AG08395 (cell line): ENCODE results near the gene TFPT.
"Not testable (repeated sequence)": the region's sequence is repeated elsewhere in the genome, so short reads cannot be mapped to it uniquely, and the experiment has no call there.

ENCODE experiments used
- DNase-seq: peaks from one replicate; pipeline ENCODE4 v3.0.0; 2012; ENCODE audit warnings: mixed read lengths, low spot score

TFPT gene

DNA sequence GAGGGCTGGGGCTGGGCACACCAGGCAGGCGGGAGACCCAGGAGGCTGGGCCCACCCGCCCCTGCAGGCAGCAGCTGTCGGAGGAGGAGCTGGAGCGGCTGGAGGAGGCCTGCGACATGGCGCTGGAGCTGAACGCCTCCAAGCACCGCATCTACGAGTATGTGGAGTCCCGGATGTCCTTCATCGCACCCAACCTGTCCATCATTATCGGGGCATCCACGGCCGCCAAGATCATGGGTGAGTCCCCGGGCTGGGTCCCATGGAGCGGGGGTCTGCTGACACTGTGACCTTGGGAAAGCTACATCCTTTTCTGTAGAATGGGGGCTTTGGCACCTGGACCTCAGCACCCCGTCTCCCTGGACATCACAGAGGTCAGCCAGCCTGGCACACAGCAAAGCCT, 8.2 kb upstream of the TFPT start:
- no peak for DNase-seq

DNA sequence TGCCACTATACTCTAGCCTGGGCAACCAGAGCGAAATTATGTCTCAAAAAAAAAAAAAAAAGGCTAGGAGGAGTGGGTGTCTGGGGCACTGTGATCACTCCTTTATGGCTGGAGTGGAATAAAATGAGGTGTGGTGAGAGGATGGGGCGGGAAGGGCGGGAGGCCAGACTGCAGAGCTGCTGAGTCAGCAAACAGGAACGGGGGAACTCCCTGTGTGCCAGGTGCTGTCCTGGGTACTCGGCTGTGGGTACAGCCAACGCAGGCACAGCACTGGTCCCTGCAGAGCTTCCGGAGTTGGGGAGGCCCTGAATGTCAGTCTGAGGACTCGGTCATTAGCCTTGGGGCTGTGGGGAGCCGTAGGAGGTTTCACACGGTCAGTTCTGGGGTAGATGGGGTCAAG, 5.8 kb upstream of the TFPT start:
- DNase-seq, result no peak

DNA sequence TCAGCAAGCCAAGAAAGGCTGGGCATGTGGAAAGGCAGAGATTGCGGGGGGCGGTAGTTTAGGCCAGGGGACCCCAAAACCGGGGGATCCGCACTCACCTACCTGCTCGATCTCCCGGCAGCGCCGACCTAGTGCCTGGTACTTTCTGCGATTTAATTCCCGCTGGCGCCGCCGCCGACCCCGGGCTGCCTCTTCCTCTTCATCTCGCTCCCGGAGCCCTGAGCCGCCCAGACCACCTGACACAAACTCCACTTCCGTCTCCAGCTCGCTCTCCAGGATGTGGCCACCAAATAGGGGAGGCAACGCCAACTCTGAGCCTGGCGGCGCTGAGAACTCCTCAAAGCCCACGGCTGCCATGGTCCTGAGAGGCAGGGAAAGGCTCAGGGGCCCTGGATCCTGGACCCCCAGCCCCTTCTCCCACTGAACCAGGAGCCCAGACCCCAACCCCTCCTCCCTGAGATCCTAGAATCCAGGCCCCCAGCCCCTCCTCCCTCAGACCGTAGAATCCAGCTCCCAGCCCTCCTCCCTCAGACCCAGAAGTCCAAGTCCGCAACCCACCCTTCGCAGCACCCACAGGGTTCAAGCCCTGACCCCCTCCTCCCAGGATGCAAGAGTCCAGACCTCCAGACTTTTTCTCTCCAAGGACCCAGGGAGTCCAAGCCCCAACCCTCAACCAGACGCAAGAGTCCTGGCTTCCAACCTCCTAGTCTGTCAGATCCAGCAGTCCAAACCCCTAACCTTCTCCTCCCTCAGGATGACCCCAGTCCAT, 933 bp downstream of the TFPT start:
- peak; percentile 45 for DNase-seq

DNA sequence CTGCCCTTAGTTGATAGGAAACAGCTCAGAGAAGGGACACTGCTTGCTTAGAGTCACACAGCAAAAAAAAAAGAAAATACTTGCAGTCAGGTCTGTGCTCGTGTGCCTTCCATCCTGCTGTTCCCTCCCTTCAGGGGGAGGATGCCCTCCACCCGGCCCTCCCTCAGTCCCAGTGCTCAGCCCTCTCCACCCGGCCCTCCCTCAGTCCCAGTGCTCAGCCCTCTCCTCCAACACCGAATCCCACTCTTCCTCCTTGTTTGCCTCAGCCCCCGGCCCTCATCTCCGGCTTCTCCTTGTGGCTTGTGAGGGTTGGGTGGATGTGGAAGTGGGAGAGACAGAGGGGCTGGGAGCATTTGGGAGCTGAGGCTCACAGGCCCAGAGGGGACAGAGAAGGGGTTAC, 5.8 kb downstream of the TFPT start:
- DNase-seq, result no peak

DNA sequence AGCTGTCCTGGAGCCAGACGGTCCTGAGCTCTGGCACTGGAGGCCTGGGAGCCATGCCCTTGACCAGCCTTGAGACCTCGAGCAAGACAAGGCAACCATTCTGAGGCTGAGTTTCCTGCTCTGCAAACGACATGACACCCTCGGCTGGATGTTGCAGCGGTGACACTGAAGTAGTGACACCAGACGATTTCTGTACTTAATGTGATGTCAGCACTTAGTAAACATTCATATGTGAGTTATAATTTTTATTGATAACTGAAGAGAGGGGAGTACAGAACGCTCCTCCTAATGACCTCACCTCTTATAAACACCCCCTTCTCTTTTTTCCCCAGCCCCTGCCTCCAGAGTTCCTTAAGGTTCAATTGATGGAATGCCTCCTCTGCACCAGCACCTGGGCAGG, 7.0 kb downstream of the TFPT start:
- DNase-seq, result no peak

DNA sequence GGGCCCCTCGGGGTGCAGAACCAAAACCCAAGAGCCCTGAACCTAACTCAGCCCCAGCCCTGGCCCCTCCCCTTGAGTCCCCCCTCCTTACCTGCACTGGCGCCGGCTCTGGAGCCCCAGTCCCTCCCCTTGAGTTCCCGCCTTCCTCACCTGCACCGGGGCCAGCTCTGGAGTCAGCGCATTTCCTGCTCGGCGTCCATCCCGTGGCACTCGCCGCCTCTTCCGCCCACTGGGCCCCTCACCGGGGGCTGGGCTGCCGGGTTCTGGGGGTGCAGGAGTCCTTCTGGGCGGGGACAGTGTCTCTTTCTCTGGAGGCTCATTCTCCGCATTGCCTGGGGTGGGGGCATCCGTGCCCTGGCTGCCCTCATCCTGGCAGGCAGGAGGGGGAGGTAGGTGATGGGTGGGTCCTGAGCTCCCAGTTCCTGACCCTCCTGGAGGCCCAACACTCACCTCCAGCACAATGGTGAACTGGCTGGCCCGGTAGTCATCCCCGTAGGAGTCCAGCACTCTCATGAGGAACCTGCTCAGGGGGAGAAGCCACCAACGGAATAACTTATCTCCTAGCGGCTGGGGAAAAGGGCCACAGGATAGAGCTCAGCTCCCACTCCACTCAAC, 7.5 kb downstream of the TFPT start:
- DNase-seq, result no peak

DNA sequence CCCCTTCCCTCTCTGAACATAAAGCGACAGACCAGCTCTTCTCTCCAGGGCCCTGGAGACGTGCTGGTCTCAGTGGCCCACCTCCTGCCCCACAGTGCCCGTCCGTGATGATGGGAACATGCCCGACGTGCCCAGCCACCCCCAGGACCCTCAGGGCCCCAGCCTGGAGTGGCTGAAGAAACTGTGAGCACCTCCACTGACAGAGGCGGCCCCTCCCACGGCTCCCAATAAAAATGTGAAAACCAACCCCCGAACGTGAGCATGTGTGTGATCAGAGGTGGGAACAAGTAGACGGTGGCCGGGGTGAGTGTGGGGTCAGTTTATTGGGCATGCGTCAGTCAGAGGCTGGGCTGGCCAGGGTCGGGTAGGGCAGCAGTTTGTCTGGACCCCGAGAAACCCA, 8.7 kb downstream of the TFPT start:
- DNase-seq, result no peak

DNA sequence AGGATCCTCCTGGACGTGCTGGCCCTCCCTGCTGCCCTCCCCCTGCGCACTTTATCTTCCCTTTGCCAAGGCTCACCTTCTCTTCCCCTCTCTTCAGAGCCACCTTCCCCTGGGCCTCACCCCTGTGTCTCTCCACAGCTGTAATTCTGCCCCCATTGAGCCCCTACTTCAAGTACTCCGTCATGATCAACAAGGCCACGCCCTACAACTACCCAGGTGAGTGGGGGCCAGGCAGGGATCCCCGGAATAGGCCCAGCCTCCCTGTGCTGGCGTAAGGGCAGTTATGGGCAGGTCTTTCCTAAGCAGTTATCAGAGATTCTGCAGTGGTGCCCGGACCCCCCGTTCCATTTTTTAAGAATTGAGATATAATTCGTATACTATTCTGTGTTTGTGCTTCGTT, 9.7 kb downstream of the TFPT start:
- no peak for DNase-seq

DNA sequence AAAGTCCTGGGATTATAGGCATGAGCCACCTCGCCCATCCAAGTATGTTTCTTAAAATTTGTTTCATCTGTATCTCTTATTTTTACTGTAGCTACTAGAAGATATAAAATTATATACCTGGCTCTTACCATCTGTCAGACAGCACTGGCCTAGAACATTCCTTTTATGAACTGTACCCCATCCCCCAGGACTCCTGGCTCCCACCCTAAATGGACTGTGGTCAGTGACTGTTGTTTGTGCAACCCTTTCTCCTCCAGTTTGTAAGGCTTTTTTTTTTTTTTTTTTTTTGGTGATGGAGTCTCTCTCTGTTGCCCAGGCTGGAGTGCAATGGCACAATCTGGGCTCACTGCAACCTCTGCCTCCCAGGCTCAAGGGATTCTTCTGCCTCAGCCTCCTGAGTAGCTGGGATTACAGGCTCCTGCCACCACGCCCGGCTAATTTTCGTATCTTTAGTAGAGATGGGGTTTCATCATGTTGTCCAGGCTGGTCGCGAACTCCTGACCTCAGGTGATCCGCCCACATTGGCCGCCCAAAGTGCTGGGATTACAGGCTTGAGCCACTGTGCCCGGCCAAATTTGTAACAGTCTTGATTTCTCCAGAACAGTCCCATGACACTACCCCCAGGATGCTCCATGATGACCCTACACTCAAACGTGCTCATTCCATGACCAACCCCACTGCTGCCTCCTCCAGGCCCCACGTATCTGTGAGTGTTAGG, 10.3 kb downstream of the TFPT start:
- DNase-seq, result no peak

DNA sequence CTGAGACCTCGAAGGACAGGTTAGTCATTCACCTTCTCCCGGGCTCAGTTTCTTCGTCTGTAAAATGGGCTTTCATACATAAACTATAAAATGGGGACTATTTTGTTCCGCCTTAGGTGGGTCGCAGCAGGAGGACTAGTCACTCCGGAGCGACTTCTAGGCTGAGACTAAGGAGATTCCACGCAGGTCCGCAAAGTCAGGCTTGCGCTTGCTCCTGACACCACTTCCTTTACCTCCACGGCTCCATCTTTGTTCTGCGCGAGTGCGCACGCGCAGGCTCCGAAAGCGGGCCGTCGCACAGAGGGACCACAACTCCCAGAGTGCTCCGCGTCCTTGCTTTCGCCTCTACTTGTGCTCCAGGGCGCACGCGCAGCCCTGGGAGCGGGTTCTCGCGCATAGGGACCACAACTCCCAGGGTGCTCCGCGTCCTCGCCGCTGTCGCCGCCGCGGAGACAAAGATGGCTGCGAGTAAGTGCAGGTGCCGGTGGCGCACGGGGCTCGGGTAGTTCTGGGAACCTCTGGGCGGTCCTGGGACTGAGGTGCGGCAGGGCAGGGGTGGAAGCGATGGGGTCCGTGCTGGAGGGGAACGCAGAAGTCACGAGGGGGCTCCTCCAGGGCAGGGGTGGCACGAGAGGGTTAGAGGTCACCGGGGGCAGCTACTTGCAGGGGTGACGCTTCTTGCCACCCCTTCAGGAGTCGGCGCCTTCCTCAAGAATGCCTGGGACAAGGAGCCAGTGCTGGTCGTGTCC, 12.9 kb downstream of the TFPT start, which contains the start of gene NDUFA3:
Gene NDUFA3 (plus strand): TSS at position 435 of the 749 bp plus-strand sequence. CDS start 24 bp downstream, at position 459.
- peak; percentile 100 for DNase-seq

DNA sequence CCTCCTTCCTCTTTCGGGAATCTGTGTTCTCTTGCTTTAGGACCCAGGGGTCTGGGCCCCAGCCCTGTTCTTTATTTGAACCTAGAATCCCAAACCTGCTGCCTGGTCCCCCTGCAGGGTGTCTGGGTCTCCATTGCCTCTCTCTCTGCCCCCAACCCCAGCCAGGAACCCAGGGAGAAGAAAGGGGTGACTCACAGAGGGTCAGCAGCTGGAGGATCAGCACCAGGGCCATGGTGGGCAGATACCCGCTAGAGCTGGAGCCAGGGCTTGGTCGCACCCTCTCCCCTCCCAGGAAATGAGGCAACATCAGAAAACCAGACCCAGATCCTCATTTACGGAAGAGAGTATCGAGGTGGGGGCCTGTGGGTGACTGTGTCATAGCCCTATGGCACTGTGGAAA, 14.9 kb downstream of the TFPT start, which contains the start of gene OSCAR:
Gene OSCAR (minus strand): TSS at position 243 of the 400 bp plus-strand sequence. CDS start 11 bp downstream, at position 232.
- DNase-seq, result no peak

DNA sequence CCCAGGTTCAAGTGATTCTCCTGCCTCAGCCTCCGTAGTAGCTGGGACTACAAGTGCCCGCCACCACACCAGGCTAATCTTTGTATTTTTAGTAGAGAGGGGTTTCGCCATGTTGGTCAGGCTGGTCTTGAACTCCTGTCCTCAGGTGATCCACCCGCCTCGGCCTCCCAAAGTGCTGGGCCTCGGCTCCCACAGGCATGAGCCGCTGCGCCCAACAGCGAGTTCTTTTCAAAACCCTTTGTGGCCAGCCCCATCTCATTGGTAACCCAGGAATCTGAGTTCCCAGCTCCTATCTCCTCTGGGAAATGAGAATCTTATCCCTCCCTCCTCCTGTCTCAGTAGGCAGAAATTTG, 15.6 kb downstream of the TFPT start:
- DNase-seq, result not testable (repeated sequence)

DNA sequence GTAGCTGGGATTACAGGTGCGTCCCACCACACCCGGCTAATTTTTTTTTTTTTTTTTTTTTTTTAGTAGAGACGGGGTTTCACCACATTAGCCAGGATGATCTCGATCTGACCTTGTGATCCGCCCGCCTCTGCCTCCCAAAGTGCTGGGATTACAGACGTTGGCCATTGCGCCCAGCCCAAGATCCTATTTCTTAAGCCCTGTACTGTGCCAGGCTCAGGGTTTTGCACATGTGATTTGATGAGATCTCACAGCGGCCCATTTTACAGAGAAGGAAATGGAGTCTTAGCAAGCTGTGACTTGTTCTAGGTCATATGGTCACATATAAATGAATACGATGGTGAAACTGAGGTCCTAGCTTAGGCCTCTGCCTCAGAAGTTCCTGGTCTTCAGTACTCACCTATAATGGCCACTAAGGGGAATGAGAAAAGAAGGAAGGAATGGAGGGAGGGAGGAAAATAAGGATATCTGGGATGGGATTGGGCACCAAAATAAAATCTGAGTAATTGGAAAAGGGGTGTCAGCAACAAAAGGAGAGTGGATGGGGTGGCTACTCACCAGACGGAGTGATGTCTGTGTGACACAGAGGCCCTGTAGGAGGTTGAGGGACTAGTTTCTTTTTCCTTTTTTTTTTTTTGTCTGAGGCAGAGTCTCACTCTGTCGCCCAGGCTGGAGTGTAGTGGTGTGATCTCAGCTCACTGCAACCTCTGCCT, 16.1 kb downstream of the TFPT start:
- DNase-seq, result no peak

DNA sequence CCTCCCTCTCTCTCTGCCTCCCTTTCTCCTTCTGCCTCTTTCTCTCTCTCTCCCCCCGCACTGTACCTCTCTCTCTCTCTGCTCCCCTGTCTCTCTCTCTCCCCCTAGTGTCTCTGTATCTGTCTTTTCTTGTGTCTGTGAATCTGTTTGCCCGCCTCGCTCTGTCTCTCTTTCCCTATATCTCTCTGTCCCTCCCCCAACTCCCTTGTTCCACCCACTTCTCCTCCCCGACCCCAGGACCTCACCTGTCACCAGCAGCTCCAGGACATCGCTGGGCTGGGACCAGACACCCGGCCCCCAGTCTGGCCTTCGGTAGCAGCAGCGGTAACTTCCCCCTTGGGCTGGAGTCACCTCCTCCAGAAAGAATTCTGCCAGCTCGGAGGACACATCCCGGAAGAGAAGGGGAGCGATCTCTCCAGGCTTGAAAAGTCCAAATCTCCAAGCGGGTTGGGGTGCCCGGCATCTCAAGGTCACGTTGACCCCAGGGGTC, 18.8 kb downstream of the TFPT start:
- DNase-seq, result peak; percentile 43

DNA sequence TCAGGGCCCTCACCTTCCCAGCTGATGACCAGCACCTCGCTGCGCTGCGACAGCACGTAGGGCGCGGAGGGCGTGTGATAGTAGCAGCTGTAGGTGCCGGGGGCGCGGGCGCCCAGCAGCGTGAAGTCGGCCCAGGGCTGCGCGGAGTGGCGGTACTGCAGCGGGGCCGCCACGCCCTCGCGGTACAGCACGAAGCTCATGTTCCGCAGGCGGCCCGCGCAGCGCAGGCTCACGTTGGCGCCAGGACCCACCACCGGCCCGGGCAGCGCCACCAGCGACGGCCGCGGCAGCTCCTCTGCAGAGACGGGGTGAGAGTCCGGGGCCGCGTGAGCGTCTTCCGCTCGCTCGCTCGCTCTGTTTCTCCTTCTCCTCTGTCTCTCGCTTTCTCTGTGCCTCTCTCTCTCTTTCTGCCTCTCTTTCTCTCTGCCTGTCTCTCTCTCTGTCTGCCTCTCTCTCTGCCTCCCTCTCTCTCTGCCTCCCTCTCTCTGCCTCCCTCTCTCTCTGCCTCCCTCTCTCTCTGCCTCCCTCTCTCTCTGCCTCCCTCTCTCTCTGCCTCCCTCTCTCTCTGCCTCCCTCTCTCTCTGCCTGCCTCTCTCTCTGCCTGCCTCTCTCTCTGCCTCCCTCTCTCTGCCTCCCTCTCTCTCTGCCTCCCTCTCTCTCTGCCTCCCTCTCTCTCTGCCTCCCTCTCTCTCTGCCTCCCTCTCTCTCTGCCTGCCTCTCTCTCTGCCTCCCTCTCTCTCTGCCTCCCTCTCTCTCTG, 19.4 kb downstream of the TFPT start:
- peak; percentile 66 for DNase-seq

DNA sequence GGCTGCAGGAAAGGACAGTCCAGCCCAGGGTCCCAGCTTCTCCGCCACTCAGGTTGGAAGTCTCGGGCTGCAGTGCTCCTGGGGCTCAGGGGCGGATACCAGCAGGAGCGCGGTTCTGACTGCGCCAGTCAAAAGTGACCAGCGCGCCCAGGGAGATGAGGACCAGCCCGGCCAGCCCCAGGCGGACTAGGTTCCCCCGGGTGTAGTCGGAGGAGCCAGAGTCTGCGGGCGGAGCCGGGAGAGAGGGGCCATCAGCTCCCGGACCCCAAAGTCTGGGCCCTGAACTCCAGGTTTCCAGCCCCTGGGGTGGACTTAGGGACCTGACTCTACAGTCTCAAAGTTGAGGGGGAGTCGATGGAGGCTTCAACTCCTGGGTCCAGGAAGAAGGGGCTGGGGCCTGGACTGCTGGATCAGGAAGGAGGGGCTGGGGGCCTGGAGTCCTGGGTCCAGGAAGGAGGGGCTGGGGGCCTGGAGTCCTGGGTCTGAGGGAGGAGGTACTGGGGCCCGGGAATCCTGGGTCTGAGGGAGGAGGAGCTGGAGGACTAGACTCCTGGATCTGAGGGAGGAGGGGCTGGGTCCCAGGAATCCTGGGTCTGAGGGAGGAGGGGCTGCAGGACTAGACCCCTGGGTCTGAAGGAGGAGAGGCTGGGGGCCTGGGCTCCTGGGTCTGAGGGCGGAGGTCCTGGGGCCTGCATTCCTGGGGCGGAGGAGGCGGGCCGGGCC, 20.2 kb downstream of the TFPT start:
- no peak for DNase-seq

DNA sequence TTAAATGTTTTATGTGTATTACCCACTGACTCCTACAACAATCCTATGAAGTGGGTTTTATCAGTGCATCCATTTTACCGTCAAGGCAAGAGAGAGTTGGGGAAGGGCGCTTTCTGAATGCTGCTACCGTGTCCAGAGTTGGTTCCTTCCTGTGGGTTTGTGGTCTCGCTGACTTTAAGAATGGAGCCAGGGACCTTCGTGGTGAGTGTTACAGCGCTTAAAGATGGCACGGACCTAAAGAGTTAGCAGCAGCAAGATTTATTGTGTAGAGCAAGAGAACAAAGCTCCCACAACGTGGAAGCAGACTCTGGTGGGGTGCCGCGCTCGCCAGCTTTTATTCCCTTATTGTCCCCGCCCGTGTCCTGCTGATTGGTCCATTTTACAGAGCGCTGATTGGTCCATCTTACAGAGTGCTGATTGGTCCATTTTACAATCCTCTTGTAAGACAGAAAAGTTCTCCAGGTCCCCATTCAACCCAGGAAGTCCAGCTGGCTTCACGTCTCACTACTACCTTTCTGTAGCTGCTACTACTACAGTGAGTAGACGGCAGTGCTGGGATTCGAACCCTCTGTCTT, 20.9 kb downstream of the TFPT start:
- DNase-seq, result no peak

DNA sequence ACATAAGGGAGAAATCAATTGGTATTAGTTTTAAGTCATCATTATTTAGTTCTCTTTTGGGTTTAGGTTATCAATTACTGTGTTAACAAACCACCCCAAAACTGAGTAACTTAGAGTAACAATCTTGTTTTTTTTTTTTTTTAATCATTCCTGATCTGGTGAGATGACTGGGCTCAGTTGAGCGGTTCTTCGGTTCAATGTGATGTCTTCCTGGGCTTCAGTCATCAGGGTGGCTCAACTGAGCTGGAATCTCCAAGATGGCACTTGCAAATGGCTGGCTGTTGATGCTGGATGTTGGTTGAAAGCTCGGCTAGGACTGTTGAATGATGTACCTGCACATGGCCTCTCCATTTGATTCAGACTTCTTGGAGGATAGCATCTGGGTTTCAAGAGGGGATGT, 31.0 kb downstream of the TFPT start:
- DNase-seq, result no peak

DNA sequence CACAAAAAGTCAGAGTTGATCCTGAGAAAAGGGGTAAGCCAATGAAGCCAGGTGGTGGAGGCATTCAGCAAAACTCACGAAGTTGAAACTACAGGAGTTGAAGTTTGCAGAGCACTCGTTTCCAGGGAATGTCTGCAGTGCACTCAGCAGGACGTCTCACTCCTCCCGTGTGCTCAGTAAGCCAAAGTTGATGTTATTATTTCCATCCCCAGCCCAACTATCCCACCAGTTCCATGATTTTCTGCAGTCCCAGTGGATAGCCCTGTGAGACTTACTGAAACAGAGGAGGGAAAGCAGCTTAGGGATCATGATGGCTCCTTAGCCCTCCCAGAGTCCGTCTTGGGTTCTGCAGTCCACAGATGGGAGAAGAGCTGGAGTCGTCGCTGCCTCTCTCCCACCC, 34.4 kb downstream of the TFPT start, which contains the start of gene TARM1:
Gene TARM1 (minus strand): TSS at position 334 of the 400 bp plus-strand sequence. CDS start 25 bp downstream, at position 309.
- DNase-seq, result no peak

DNA sequence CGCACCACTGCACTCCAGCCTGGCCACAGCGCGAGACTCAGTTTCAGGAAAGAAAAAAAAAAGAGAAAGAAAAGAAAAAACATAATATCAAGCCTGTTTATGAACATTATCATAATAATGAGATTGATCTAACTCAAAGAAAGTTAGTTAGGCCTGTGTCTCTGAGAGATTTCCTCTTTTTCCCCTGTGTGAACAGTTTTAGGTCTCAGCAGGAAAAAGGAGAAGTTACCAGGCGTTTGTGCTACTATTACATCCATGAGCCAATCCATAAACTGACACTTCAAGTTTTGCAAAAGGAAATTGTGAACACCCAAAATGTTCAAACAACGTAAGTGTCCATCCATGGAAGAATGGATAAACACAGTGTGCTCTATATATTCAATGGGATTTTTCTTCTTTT, 38.1 kb downstream of the TFPT start:
- DNase-seq, result no peak
